ENCODE results near the gene CLK3. TPM values are rescaled to one million over a fixed set of nuclear protein-coding genes. Genes with fewer than 3 reads are reported as not detected.

The CLK3 gene
- total and polyA plus RNA-seq, 10 of the 15 experiments (the other 5 are each of a cell fraction or from before 2014, with no cell fraction given): 3.3 to 169 (median 66.2) TPM

DNA sequence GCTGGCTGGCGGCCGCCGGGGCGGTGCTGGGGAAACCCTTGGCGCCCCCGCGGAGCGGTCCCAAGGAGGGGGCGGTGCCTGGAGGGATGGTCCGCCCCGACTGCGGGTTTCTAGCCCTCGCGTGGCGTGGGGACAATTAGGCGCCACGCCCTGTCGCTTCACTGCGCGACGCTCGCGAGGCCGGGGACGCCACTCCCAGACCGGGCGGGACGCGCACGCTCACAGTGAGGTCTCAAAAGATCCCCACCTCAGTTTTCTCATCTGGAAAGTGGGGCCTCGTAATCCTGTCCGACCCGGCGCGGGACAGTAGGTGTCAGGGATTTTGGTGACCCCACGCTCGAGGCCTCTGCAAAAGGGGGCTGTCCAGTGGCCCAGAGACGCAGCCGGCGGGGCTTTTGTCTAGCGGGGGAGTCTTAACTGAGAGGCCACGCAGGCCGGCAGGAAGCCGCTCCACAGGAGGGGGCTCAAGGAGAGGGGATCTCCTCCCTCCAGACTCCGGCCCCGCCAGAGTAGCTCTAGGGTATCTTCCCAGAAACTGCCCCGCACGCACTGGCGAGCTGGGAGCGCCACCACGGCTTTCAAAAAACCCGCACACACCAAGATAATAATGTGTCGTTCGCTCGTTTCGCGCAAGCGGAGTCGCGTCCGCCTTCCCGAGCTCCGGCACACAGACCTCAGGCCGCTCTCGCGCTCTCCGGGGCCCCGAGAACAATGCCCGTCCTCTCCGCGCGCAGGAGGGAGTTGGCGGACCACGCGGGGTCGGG, 710 bp upstream of the CLK3 start (continued):
- TF ChIP-seq HDAC2 (IDR thresholded peaks at IDR 0.05) (peak; percentile 61; the same call in 1 of the 2 replicates), NRF1 (conservative IDR thresholded peaks at IDR 0.05; ENCODE audit: low read depth, low read length) (no peak), SMAD1 (IDR thresholded peaks at IDR 0.05; ENCODE audit: low read depth, partially characterized antibody) (peak; percentile 78), MXI1 (IDR thresholded peaks at IDR 0.05; ENCODE audit: low read depth, low read length) (peak; percentile 58), CBX3 (IDR thresholded peaks at IDR 0.05; ENCODE audit: borderline replicate concordance, low read depth) (no peak), ETV6 (conservative IDR thresholded peaks at IDR 0.05 in 1 of 2, IDR thresholded peaks at IDR 0.05 in 1 of 2; ENCODE audit: borderline replicate concordance in 1 of 2, low read depth in 1 of 2) (no peak), HDAC6 (IDR thresholded peaks at IDR 0.05; ENCODE audit: unreplicated experiment) (no peak), IRF5 (IDR thresholded peaks at IDR 0.05; ENCODE audit: borderline replicate concordance) (no peak), YBX1 (IDR thresholded peaks at IDR 0.05) (no peak), ZNF384 (IDR thresholded peaks at IDR 0.05; ENCODE audit: borderline replicate concordance, low read depth, low read length) (no peak), NFYB (IDR thresholded peaks at IDR 0.05; ENCODE audit: insufficient read depth, low read depth, low read length) (no peak), TCF7 (IDR thresholded peaks at IDR 0.05; ENCODE audit: borderline replicate concordance) (no peak), ZNF274 (IDR thresholded peaks at IDR 0.05; ENCODE audit: insufficient read depth, insufficient read length) (no peak), STAT1 (conservative IDR thresholded peaks at IDR 0.05) (no peak), NFXL1 (IDR thresholded peaks at IDR 0.05; ENCODE audit: borderline replicate concordance) (no peak), EP300 (IDR thresholded peaks at IDR 0.05; ENCODE audit: borderline replicate concordance in 1 of 2, control insufficient read depth in 1 of 2, low read depth in 2 of 2, low read length in 2 of 2) (no peak), SIX5 (IDR thresholded peaks at IDR 0.05; ENCODE audit: low read depth, low read length, severe bottlenecking) (no peak), FOXK2 (IDR thresholded peaks at IDR 0.05) (no peak), NFYA (IDR thresholded peaks at IDR 0.05; ENCODE audit: borderline replicate concordance, low read depth, low read length) (no peak), GATAD2B (conservative IDR thresholded peaks at IDR 0.05; ENCODE audit: low read depth) (peak; percentile 88), POLR2AphosphoS5 (IDR thresholded peaks at IDR 0.05; ENCODE audit: low read length) (no peak), MTA3 (IDR thresholded peaks at IDR 0.05; ENCODE audit: borderline replicate concordance, low read length) (no peak), KLF5 (IDR thresholded peaks at IDR 0.05; ENCODE audit: partially characterized antibody) (no peak), SREBF2 (IDR thresholded peaks at IDR 0.05; ENCODE audit: low read length) (no peak), IKZF2 (IDR thresholded peaks at IDR 0.05) (peak; percentile 38 to 52; a peak in 3 of 4 replicates), HCFC1 (IDR thresholded peaks at IDR 0.05; ENCODE audit: low read length) (no peak; the same call in 1 of the 2 replicates)
- TF ChIP-seq, protein P1, sequence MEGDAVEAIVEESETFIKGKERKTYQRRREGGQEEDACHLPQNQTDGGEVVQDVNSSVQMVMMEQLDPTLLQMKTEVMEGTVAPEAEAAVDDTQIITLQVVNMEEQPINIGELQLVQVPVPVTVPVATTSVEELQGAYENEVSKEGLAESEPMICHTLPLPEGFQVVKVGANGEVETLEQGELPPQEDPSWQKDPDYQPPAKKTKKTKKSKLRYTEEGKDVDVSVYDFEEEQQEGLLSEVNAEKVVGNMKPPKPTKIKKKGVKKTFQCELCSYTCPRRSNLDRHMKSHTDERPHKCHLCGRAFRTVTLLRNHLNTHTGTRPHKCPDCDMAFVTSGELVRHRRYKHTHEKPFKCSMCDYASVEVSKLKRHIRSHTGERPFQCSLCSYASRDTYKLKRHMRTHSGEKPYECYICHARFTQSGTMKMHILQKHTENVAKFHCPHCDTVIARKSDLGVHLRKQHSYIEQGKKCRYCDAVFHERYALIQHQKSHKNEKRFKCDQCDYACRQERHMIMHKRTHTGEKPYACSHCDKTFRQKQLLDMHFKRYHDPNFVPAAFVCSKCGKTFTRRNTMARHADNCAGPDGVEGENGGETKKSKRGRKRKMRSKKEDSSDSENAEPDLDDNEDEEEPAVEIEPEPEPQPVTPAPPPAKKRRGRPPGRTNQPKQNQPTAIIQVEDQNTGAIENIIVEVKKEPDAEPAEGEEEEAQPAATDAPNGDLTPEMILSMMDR (IDR thresholded peaks at IDR 0.05 in 2 of 3, conservative IDR thresholded peaks at IDR 0.05 in 1 of 3; ENCODE audit: control insufficient read depth in 2 of 3, extremely low read depth in 1 of 3, insufficient read depth in 1 of 3, low read depth in 3 of 3, low read length in 3 of 3): no peak
- TF ChIP-seq, protein P2, sequence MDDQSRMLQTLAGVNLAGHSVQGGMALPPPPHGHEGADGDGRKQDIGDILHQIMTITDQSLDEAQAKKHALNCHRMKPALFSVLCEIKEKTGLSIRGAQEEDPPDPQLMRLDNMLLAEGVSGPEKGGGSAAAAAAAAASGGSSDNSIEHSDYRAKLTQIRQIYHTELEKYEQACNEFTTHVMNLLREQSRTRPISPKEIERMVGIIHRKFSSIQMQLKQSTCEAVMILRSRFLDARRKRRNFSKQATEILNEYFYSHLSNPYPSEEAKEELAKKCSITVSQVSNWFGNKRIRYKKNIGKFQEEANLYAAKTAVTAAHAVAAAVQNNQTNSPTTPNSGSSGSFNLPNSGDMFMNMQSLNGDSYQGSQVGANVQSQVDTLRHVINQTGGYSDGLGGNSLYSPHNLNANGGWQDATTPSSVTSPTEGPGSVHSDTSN (IDR thresholded peaks at IDR 0.05; ENCODE audit: insufficient replicate concordance, low read depth, low read length): peak; percentile 18
